A673 (cell line): Measurements from ENCODE around the gene CDHR2. TPM values are rescaled to one million over a fixed set of nuclear protein-coding genes. Genes with fewer than 3 reads are reported as not detected.
"Not testable (repeated sequence)": the region's sequence is repeated elsewhere in the genome, so short reads cannot be mapped to it uniquely, and the experiment has no call there.

Experiments
- BruUV-seq: library from RNA; stranded (reverse); fragments of 400-500 nt; replicated peaks from 2 replicates; lab custom pipeline; 2021; lab: Mats Ljungman, UMichigan
- CTCF ChIA-PET: fragments of 300-600 bp; sonication (Branson Sonifier 250); formaldehyde crosslinking; loops from one replicate; lab custom pipeline; 2022; ENCODE audit warnings: antibody characterized with exemption; lab: Charles Lee
- POLR2A ChIA-PET: fragments of 300-600 bp; sonication (Branson Sonifier 250); formaldehyde crosslinking; loops from one replicate; lab custom pipeline; 2022; ENCODE audit warnings: antibody characterized with exemption; ENCODE audit not compliant: low non-redundant PET; lab: Charles Lee
- DNase-seq: peaks from one replicate; pipeline ENCODE4 v3.0.0-alpha.2; 2015; ENCODE audit warnings: low spot score
- H3K27ac ChIP-seq: fragments of 200-600 bp; sonication (generic); 2 replicates; pipeline ENCODE4 v1.5.1; 2016; ENCODE audit warnings: mixed run types, low read depth, mild to moderate bottlenecking, mixed read lengths, antibody characterized with exemption, low read length; ENCODE audit not compliant: poor library complexity, severe bottlenecking
- H3K27me3 ChIP-seq: fragments of 200-600 bp; sonication (generic); replicated peaks from 2 replicates; pipeline ENCODE4 v1.6.1; 2017; ENCODE audit warnings: mixed run types, low read depth, mild to moderate bottlenecking, mixed read lengths, antibody characterized with exemption, low read length; ENCODE audit not compliant: insufficient read depth, poor library complexity
- H3K36me3 ChIP-seq: fragments of 200-600 bp; sonication (generic); 2 replicates; pipeline ENCODE4 v1.6.1; 2016; ENCODE audit warnings: mixed run types, mild to moderate bottlenecking, mixed read lengths, antibody characterized with exemption, low read length; ENCODE audit not compliant: insufficient read depth, poor library complexity, severe bottlenecking
- H3K4me1 ChIP-seq: fragments of 200-600 bp; sonication (generic); 2 replicates; pipeline ENCODE4 v1.6.1; 2017; ENCODE audit warnings: mixed run types, mild to moderate bottlenecking, mixed read lengths, antibody characterized with exemption, low read length; ENCODE audit not compliant: insufficient read depth, poor library complexity, severe bottlenecking
- H3K4me3 ChIP-seq: fragments of 200-600 bp; sonication (generic); 2 replicates; pipeline ENCODE4 v1.5.1; 2016; ENCODE audit warnings: low read depth, mixed run types, mild to moderate bottlenecking, mixed read lengths, low read length; ENCODE audit not compliant: poor library complexity, severe bottlenecking
- H3K9me3 ChIP-seq: fragments of 200-600 bp; sonication (generic); 2 replicates; pipeline ENCODE4 v1.6.1; 2016; ENCODE audit warnings: mixed run types, low read depth, mild to moderate bottlenecking, mixed read lengths, antibody characterized with exemption, low read length; ENCODE audit not compliant: poor library complexity, severe bottlenecking
- EZH2 ChIP-seq: fragments of 200-600 bp; sonication (generic); IDR thresholded peaks from 2 replicates; pipeline ENCODE4 v1.6.1; 2017; ENCODE audit warnings: borderline replicate concordance, low read depth, mild to moderate bottlenecking, mixed read lengths, antibody characterized with exemption, low read length; ENCODE audit not compliant: poor library complexity, severe bottlenecking
- intact Hi-C: fragments of 100-400 bp; cut with micrococcal nuclease; formaldehyde crosslinking; loops from one replicate; pipeline ENCODE4 v1.10.0; 2022; ENCODE audit not compliant: unreplicated experiment
- total RNA-seq: library from RNA; stranded (reverse); gene quantifications from 2 replicates; pipeline ENCODE4 v1.2.3, GENCODE V29; 2021
- TF ChIP-seq, protein P1 (sequence below): fragments of 300-800, 200-600 bp; sonication (generic); conservative IDR thresholded peaks from 2 replicates; pipeline ENCODE4 v1.5.1; 2017; ENCODE audit warnings: low read depth, mild to moderate bottlenecking, antibody characterized with exemption, low read length, moderate library complexity, mixed read lengths

The CDHR2 gene
- total RNA-seq, 1 experiment from 2014 or later: not detected

- TF ChIP-seq, protein P1, sequence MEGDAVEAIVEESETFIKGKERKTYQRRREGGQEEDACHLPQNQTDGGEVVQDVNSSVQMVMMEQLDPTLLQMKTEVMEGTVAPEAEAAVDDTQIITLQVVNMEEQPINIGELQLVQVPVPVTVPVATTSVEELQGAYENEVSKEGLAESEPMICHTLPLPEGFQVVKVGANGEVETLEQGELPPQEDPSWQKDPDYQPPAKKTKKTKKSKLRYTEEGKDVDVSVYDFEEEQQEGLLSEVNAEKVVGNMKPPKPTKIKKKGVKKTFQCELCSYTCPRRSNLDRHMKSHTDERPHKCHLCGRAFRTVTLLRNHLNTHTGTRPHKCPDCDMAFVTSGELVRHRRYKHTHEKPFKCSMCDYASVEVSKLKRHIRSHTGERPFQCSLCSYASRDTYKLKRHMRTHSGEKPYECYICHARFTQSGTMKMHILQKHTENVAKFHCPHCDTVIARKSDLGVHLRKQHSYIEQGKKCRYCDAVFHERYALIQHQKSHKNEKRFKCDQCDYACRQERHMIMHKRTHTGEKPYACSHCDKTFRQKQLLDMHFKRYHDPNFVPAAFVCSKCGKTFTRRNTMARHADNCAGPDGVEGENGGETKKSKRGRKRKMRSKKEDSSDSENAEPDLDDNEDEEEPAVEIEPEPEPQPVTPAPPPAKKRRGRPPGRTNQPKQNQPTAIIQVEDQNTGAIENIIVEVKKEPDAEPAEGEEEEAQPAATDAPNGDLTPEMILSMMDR: no peak
- no peak for TF ChIP-seq EZH2
- intact Hi-C loops: no loop called here
- ChIA-PET CTCF (no interaction called here), POLR2A (no interaction called here)
- Histone ChIP-seq H3K9me3 (no peaks in the 10 kb centered on the region), H3K27ac (no peak overlapping the region), H3K4me3 (no peak overlapping the region), H3K36me3 (no peaks in the 10 kb centered on the region), H3K4me1 (no peaks in the 10 kb centered on the region), H3K27me3 (no peaks in the 10 kb centered on the region)
- BruUV-seq: no TSS peak
- no peak for DNase-seq
Measured at GRCh38 chr5:176549871-176550270, 729 bp downstream of the CDHR2 start.

- ChIA-PET CTCF (no interaction called here), POLR2A (no interaction called here)
- no peak for DNase-seq
- no peaks in the 10 kb centered on the region for H3K36me3 ChIP-seq
- intact Hi-C loops: no loop called here
- no peak for TF ChIP-seq EZH2
- TF ChIP-seq, protein P1: no peak
- no peak overlapping the region for H3K4me3 ChIP-seq
- no peaks in the 10 kb centered on the region for H3K9me3 ChIP-seq
- no TSS peak for BruUV-seq
- no peak overlapping the region for H3K27ac ChIP-seq
- H3K27me3 ChIP-seq: no peaks in the 10 kb centered on the region
- H3K4me1 ChIP-seq: no peaks in the 10 kb centered on the region
Measured at GRCh38 chr5:176550275-176550831, 1.2 kb downstream of the CDHR2 start.

DNA sequence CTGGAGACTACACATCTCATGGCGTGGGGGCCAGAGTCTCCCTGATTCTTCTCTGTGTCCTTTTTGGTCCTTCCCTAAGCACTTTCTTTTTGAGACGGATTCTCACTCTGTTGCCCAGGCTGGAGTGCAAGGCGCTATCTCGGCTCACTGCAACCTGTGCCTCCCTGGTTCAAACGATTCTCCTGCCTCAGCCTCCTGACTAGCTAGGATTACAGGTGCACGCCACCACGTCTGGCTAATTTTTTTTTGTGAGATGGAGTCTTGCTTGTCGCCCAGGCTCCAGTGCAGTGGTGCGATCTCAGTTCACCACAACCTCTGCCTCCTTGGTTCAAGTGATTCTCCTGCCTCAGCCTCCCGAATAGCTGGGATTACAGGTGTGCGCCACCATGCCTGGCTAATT is 1.8 kb downstream of the CDHR2 start:
- H3K9me3 ChIP-seq, H3K27ac ChIP-seq, BruUV-seq, CTCF ChIA-PET, intact Hi-C loops, H3K4me1 ChIP-seq, DNase-seq, H3K36me3 ChIP-seq, H3K4me3 ChIP-seq, H3K27me3 ChIP-seq, POLR2A ChIA-PET: not testable (repeated sequence)

GRCh38 chr5:176552332-176552869 is 3.3 kb downstream of the CDHR2 start:
- Histone ChIP-seq H3K4me1 (no peaks in the 10 kb centered on the region), H3K27ac (no peak overlapping the region), H3K36me3 (no peaks in the 10 kb centered on the region), H3K4me3 (no peak overlapping the region), H3K9me3 (no peaks in the 10 kb centered on the region), H3K27me3 (no peaks in the 10 kb centered on the region)
- intact Hi-C loops: no loop called here
- TF ChIP-seq, protein P1: no peak
- no peak for TF ChIP-seq EZH2
- ChIA-PET POLR2A (no interaction called here), CTCF (no interaction called here)
- no peak for DNase-seq
- BruUV-seq: no TSS peak
